HG02840 (cell line): Measurements from ENCODE around the gene NT5DC4.
A peak's percentile ranks its signal among the peaks of the same experiment; 100 is the strongest.

Experiments used
- ATAC-seq: cut with Tn5 transposase; IDR thresholded peaks from one replicate; pipeline ENCODE4 v1.9.1; 2021; ENCODE audit warnings: mild to moderate bottlenecking, moderate library complexity, moderate number of reproducible peaks; ENCODE audit not compliant: unreplicated experiment, low FRiP score

The NT5DC4 gene

DNA sequence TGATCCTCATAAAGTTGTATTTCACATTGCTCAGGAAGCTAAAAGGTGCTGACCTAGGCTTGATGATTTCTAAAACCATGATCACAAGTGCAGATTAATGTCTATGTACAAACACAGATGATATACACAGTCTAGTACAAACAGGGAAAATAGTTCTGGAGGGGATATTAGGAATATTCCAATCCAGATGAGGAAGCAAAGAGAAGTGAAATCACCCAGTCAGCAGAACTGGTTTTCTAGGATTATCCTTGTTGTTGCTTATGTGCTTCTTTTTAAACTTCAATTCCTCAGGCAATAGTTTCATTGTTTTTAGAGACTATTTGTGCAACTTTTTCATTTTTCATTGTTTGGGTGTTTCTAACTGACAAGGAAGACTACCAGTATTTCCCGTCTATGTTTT is 58.8 kb downstream of the NT5DC4 start:
- no peak for ATAC-seq

DNA sequence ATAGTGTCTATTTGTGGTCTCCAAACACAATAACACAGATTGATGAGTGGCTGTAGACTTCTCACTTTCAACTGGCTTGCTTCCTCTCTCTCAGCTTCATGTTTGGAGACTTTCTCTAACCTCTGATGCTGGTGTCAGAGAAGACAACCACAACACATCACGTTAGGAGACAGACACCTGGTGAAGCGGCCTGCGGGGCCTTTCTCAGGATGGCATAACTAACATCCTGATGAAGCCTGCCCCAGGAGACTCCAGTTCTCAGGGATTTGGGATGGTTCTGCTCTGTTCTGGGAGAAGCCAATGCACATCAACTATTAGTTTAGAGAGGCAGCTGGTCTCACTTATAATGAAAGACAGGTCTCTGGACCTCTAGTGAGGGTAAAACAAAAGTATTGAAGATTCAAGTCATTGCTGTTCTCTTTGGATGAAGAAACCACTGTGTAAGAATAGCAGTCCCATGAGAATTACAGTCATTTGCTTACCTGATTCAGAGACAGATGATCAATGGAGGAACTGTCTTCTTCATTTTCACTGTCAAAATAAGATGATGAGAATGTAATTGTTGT is 61.5 kb downstream of the NT5DC4 start:
- ATAC-seq = peak; percentile 70

DNA sequence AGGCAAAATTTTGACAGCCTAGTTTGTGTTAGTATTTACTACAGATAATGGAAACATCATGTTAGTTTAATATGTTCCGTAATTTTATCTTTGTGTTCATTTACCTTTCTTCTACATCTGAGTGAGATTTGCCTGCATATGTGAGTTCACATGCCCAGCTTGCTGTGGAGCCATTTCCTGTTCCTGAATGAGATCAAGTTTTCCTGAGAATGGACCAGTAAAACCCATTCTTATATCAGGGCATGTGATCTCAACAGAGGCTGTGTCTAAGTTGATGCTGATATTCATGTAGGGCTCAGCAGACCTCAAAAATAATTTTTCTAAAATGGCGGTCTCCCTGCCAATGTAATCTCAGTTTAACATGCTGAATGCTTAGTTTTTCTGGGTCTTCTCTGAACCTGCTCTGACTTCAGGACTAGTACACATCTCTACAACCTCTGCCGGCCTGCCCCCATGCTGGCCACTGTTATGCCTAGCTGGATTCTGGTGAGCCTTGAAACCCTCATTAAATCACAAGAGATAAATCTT is 62.4 kb downstream of the NT5DC4 start:
- ATAC-seq = no peak

DNA sequence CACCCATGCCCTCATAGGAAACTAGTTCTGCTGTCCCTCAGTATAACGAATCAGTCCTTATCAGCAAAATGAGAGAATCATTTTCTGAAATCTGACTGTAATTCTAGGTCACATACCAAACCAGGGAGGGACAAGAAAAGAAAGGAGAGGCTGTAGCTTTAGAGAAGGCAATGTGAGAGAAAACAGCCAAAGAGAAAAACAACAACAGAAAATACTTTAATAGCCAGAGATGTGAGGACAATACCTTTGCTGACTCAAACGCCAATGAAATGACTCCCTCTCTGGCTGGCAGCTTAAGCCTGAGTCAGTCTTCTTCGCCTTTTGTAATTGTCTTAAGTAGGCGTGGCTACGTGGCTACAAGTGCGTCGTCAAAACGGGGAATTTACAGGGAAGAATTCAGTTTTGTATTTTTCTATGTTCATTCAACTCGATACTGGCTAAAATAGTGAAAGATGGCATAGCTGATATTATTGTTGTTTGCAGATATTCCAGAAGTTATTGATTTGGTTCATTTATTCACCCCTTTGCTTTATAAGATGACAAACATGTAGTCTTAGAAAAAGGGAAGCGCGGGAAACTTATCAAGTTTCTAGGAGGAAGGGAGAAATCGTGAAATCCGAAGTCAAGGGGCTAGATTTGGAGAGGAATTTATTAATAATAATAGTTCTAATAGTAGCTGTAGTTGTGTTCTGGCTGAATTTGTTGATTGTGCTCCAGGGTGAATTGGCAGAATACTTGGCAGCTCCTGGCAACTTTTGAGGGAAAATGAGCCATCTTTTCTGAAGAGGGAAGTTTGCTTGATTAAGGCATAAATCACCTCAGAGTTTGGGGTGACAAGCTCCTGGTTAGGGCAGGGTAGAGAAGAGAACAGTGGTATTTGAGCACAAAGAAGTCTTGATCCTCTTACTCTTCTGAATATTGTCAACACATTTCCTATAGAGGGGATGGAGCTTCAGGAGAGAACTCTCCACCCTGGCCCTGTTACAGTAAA is 63.7 kb downstream of the NT5DC4 start, which contains the start of gene IL1A:
Gene IL1A, minus strand, starts transcription at position 295 of the 991 bp plus-strand sequence. CDS start 723 bp downstream, outside the sequence.
- no peak for ATAC-seq

DNA sequence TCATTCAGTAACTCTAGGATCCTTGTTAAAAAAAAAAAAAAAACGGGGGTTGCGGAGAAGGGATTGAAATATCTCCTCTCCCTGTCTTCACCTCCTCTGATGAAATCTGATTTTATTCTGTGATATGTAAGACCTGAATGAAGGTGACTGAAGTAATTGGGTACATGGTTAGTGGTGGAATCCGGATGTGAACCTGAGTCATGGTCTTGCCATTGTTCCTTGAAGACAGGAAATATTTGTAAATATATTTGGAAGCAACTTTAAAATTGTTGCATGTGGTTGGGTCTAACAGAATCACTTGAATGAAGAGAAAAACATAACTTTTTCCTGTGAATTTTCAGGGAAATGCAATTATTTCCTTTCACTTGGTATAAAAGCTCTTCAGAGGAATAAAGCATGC is 66.5 kb downstream of the NT5DC4 start:
- ATAC-seq = no peak

GRCh38 chr2:112787729-112788393 is 67.0 kb downstream of the NT5DC4 start:
- no peak for ATAC-seq

DNA sequence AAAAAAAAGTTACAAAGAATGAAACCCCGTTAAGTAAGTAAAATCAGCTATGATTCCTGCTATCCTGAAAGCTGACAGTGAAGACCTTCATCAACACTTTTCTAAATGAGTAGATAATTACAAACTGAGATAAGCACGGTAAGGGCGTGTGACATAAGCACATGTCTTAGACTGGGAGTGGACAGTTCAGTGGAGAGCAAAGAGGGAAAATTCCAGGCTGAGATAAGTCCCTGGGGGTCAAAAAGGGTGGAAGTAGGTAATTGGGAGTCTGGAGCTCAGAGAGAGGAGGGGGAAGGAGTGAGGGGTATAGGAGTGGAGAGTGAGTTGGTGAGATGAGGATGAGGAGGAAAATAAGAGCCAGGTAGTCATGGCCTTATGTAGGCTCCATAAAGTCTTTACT is 67.8 kb downstream of the NT5DC4 start:
- ATAC-seq = no peak
